ENCODE data around the gene GFY.

- no peak for TF ChIP-seq CTCF (IDR thresholded peaks at IDR 0.05)
- TF ChIP-seq EZH2 (IDR thresholded peaks at IDR 0.05; ENCODE audit: borderline replicate concordance, insufficient read depth, low read depth, low read length, poor library complexity, severe bottlenecking): no peak
Observed at GRCh38 chr19:49453757-49454240, 28.6 kb downstream of the GFY start.

Data from B cell (primary cell).